ENCODE measurements around the gene HAUS1. TPM values are rescaled to one million over a fixed set of nuclear protein-coding genes. Genes with fewer than 3 reads are reported as not detected.

HAUS1 gene
- total and polyA plus RNA-seq, 2 experiments from 2014 or later, result 163 to 216 TPM

DNA sequence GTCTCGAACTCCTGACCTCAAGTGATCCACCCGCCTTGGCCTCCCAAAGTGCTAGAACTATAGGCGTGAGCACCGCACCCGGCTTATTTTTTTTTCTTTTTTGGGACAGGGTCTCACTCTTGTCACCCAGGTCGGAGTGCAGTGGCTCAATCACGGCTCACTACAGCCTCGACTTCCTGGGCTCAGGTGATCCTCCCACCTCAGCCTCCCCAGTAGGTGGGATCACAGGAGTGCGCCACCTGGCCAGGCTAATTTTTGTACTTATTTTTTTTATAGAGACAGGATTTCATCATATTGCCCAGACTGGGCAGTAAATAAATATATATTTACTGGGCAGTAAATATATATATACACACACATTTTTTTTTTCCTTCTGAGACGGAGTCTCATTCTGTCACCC is 8.7 kb upstream of the HAUS1 start (continued):
- TF ChIP-seq CTCF (conservative IDR thresholded peaks at IDR 0.05; ENCODE audit: low read depth in 2 of 2) (no peak), JUNB (IDR thresholded peaks at IDR 0.05; ENCODE audit: unreplicated experiment) (no peak)

- H3K27ac ChIP-seq (ENCODE audit: low read depth), result peak overlapping the region; percentile 34; the same call in 1 of the 2 replicates
- H3K79me2 ChIP-seq (replicated peaks; ENCODE audit: insufficient read depth), result peaks cover 62% of the 10 kb centered on the region
- no peaks in the 10 kb centered on the region for H3K9me2 ChIP-seq (ENCODE audit: insufficient read depth)
- H3K27me3 ChIP-seq (ENCODE audit: insufficient read depth), result no peaks in the 10 kb centered on the region
- DNase-seq (ENCODE audit: low spot score), result no peak
- H3K4me2 ChIP-seq, result peak overlapping the region; percentile 85
- H3K4me1 Mint-ChIP-seq, result peaks cover 16% of the 10 kb centered on the region; the same call in 2 of the 3 replicates
- peak overlapping the region; percentile 65; the same call in 1 of the 2 replicates for H3K27ac Mint-ChIP-seq
- peak overlapping the region; percentile 99 for H3K4me3 Mint-ChIP-seq
- H3K9me3 Mint-ChIP-seq, result no peaks in the 10 kb centered on the region; the same call in 2 of the 3 replicates
- peaks cover 10% of the 10 kb centered on the region for H3K4me1 ChIP-seq (ENCODE audit: insufficient read depth)
- H3K4me3 ChIP-seq, result peak overlapping the region; percentile 100
- H2AFZ ChIP-seq, result no peak overlapping the region
- H3K27me3 Mint-ChIP-seq (ENCODE audit: insufficient read depth, low read depth, poor library complexity), result peaks cover 9% of the 10 kb centered on the region
- peaks cover 47% of the 10 kb centered on the region for H3K36me3 Mint-ChIP-seq (ENCODE audit: low read depth)
- H4K20me1 ChIP-seq (replicated peaks; ENCODE audit: insufficient read depth), result peaks cover 37% of the 10 kb centered on the region; the same call in 1 of the 2 replicates
- H3F3A ChIP-seq (replicated peaks; ENCODE audit: low read depth), result 0 out of 2 replicates have a peak, but pooled peaks cover 4% of the 10 kb centered on the region
- no peak for ATAC-seq
- H3K36me3 ChIP-seq (ENCODE audit: insufficient read depth), result peaks cover 31% of the 10 kb centered on the region
- no peak for TF ChIP-seq ZNF331 (CRISPR knock-in tag; IDR thresholded peaks at IDR 0.05; ENCODE audit: low read depth)
- no peak for TF ChIP-seq CTCF (conservative IDR thresholded peaks at IDR 0.05; ENCODE audit: low read depth in 2 of 2)
- TF ChIP-seq NANOG (IDR thresholded peaks at IDR 0.05; ENCODE audit: borderline replicate concordance), result no peak
- no peak for TF ChIP-seq EZH2 (IDR thresholded peaks at IDR 0.05; ENCODE audit: low read depth, unreplicated experiment)
- TF ChIP-seq JUNB (IDR thresholded peaks at IDR 0.05; ENCODE audit: unreplicated experiment), result no peak
- TF ChIP-seq STAT1 (IDR thresholded peaks at IDR 0.05; ENCODE audit: unreplicated experiment), result no peak
- TF ChIP-seq POLR2AphosphoS5 (IDR thresholded peaks at IDR 0.05; ENCODE audit: low read depth), result no peak
- TF ChIP-seq REST (IDR thresholded peaks at IDR 0.05; ENCODE audit: unreplicated experiment), result no peak
- TF ChIP-seq CREB1 (CRISPR knock-in tag; IDR thresholded peaks at IDR 0.05; ENCODE audit: low read depth), result no peak
- TF ChIP-seq EZH2phosphoT487 (IDR thresholded peaks at IDR 0.05; ENCODE audit: unreplicated experiment), result no peak
- no peak for TF ChIP-seq ZNF114 (CRISPR knock-in tag; IDR thresholded peaks at IDR 0.05)
Observed at GRCh38 chr18:46096651-46097300, 7.4 kb upstream of the HAUS1 start.

All from GM23338 (cell line).